IMR-90 (cell line): Measurements from ENCODE around the gene CAMK2D. TPM values are rescaled to one million over a fixed set of nuclear protein-coding genes. Genes with fewer than 3 reads are reported as not detected.

Experiments
- ATAC-seq: fragments of 200-7000 bp; cut with Tn5 transposase; 2 replicates; pipeline ENCODE4 v1.9.1; 2020; ENCODE audit warnings: low read depth, mild to moderate bottlenecking, moderate library complexity
- BruUV-seq: library from RNA; stranded (reverse); fragments of 400-500 nt; replicated peaks from 2 replicates; lab custom pipeline; 2021; lab: Mats Ljungman, UMichigan
- CTCF ChIA-PET: fragments of 300-600 bp; formaldehyde crosslinking; extraction: SDS; loops from one replicate; lab custom pipeline; 2021; ENCODE audit warnings: antibody characterized with exemption; lab: Yijun Ruan, JAX
- POLR2A ChIA-PET: fragments of 300-600 bp; sonication (Branson Sonifier 250); formaldehyde crosslinking; loops from one replicate; lab custom pipeline; 2022; ENCODE audit warnings: antibody characterized with exemption; ENCODE audit not compliant: unreplicated experiment; lab: Charles Lee
- DNase-seq: peaks from one replicate; pipeline ENCODE4 v3.0.0; 2013
- H2AFZ ChIP-seq: replicated peaks from 2 replicates; pipeline ENCODE3; 2013; ENCODE audit warnings: low read length, mild to moderate bottlenecking; ENCODE audit not compliant: poor library complexity
- H2AK5ac ChIP-seq: 2 replicates; pipeline ENCODE4 v1.6.1; 2013; ENCODE audit warnings: low read depth, low read length, inconsistent platforms
- H2AK9ac ChIP-seq: replicated peaks from 2 replicates; pipeline ENCODE3; 2013; ENCODE audit warnings: mild to moderate bottlenecking, low read depth, low read length, moderate library complexity; ENCODE audit not compliant: poor library complexity
- H2BK120ac ChIP-seq: 2 replicates; pipeline ENCODE4 v1.6.1; 2013; ENCODE audit warnings: low read depth, low read length, inconsistent platforms
- H2BK15ac ChIP-seq: 3 replicates; pipeline ENCODE4 v1.6.1; 2013; ENCODE audit warnings: low read depth, low read length, inconsistent platforms
- H2BK20ac ChIP-seq: 2 replicates; pipeline ENCODE4 v1.6.1; 2013; ENCODE audit warnings: low read depth, mild to moderate bottlenecking, inconsistent platforms, low read length, moderate library complexity
- H2BK5ac ChIP-seq: 2 replicates; pipeline ENCODE4 v1.6.1; 2013; ENCODE audit warnings: mild to moderate bottlenecking, low read depth, low read length, inconsistent platforms; ENCODE audit not compliant: poor library complexity, severe bottlenecking
- H3K14ac ChIP-seq: replicated peaks from 2 replicates; pipeline ENCODE4 v1.6.1; 2013; ENCODE audit warnings: low read depth, low read length, inconsistent platforms
- H3K18ac ChIP-seq: 2 replicates; pipeline ENCODE4 v1.6.1; 2013; ENCODE audit warnings: low read depth, low read length, control low read depth
- H3K23ac ChIP-seq: 2 replicates; pipeline ENCODE4 v1.6.1; 2013; ENCODE audit warnings: low read depth, low read length, inconsistent platforms
- H3K27ac ChIP-seq: 2 replicates; pipeline ENCODE4 v1.5.1; 2013; ENCODE audit warnings: mild to moderate bottlenecking, control low read depth, low read length; ENCODE audit not compliant: insufficient read depth
- H3K27me3 ChIP-seq: 2 replicates; pipeline ENCODE4 v1.6.1; 2013; ENCODE audit warnings: low read length; ENCODE audit not compliant: control insufficient read depth, insufficient read depth
- H3K36me3 ChIP-seq: 2 replicates; pipeline ENCODE4 v1.6.1; 2013; ENCODE audit warnings: low read length, mixed read lengths; ENCODE audit not compliant: control insufficient read depth, insufficient read depth
- H3K4ac ChIP-seq: 2 replicates; pipeline ENCODE4 v1.6.1; 2013; ENCODE audit warnings: low read depth, low read length, inconsistent platforms
- H3K4me1 ChIP-seq: 2 replicates; pipeline ENCODE4 v1.6.1; 2013; ENCODE audit warnings: low read length, mixed read lengths; ENCODE audit not compliant: control insufficient read depth, insufficient read depth
- H3K4me2 ChIP-seq: 2 replicates; pipeline ENCODE4 v1.6.1; 2013; ENCODE audit warnings: low read depth, mild to moderate bottlenecking, control low read depth, low read length, moderate library complexity
- H3K4me3 ChIP-seq: 2 replicates; pipeline ENCODE4 v1.5.1; 2013; ENCODE audit warnings: low read depth, mild to moderate bottlenecking, control low read depth, low read length, moderate library complexity; ENCODE audit not compliant: insufficient read depth
- H3K56ac ChIP-seq: 2 replicates; pipeline ENCODE4 v1.6.1; 2013; ENCODE audit warnings: low read length, inconsistent platforms; ENCODE audit not compliant: insufficient read depth; ENCODE audit errors: extremely low read depth
- H3K79me1 ChIP-seq, 2 experiments: 2 replicates each; pipeline ENCODE4 v1.6.1; 2013; ENCODE audit warnings: low read length in 2 of 2, inconsistent platforms in 1 of 2, low read depth in 1 of 2
- H3K9ac ChIP-seq: 2 replicates; pipeline ENCODE4 v1.6.1; 2013; ENCODE audit warnings: low read depth, low read length, control low read depth
- H3K9me1 ChIP-seq: 2 replicates; pipeline ENCODE4 v1.6.1; 2013; ENCODE audit warnings: low read length, inconsistent platforms; ENCODE audit not compliant: insufficient read depth
- H3K9me3 ChIP-seq: 2 replicates; pipeline ENCODE4 v1.6.1; 2013; ENCODE audit warnings: low read length; ENCODE audit not compliant: control insufficient read depth, insufficient read depth
- H4K20me1 ChIP-seq: 2 replicates; pipeline ENCODE4 v1.6.1; 2013; ENCODE audit warnings: low read length, inconsistent platforms; ENCODE audit not compliant: insufficient read depth
- H4K5ac ChIP-seq: 2 replicates; pipeline ENCODE4 v1.6.1; 2013; ENCODE audit warnings: mild to moderate bottlenecking, low read depth, low read length, control low read depth
- H4K8ac ChIP-seq, 2 experiments: 2 replicates each; pipeline ENCODE4 v1.6.1; 2013; ENCODE audit warnings: low read depth in 2 of 2, low read length in 2 of 2, control low read depth in 1 of 2, inconsistent platforms in 1 of 2
- H4K91ac ChIP-seq: 2 replicates; pipeline ENCODE4 v1.6.1; 2013; ENCODE audit warnings: low read depth, low read length, inconsistent platforms; ENCODE audit not compliant: insufficient read depth
- BHLHE40 ChIP-seq: fragments of 150-350 bp; IDR thresholded peaks from 2 replicates; pipeline ENCODE4 v1.6.1; 2016; ENCODE audit warnings: mild to moderate bottlenecking, low read depth, low read length
- CEBPB ChIP-seq: IDR thresholded peaks from 2 replicates; pipeline ENCODE4 v1.6.1; 2012; ENCODE audit warnings: low read depth, low read length, improper control_type of control experiment
- CHD1 ChIP-seq: IDR thresholded peaks from 2 replicates; pipeline ENCODE4 v1.6.1; 2012; ENCODE audit warnings: low read depth, low read length, improper control_type of control experiment
- FOS ChIP-seq: fragments of 150-350 bp; IDR thresholded peaks from 2 replicates; pipeline ENCODE4 v1.6.1; 2016; ENCODE audit warnings: low read depth, low read length
- MAZ ChIP-seq: IDR thresholded peaks from 2 replicates; pipeline ENCODE4 v1.6.1; 2012; ENCODE audit warnings: low read depth, mild to moderate bottlenecking, low read length, improper control_type of control experiment, moderate library complexity, borderline replicate concordance
- MXI1 ChIP-seq: IDR thresholded peaks from 2 replicates; pipeline ENCODE4 v1.6.1; 2012; ENCODE audit warnings: low read depth, mild to moderate bottlenecking, low read length, moderate library complexity, borderline replicate concordance
- RAD21 ChIP-seq: IDR thresholded peaks from 2 replicates; pipeline ENCODE4 v1.6.1; 2012; ENCODE audit warnings: low read length, improper control_type of control experiment
- RCOR1 ChIP-seq: IDR thresholded peaks from 2 replicates; pipeline ENCODE4 v1.6.1; 2012; ENCODE audit warnings: mild to moderate bottlenecking, low read length, improper control_type of control experiment; ENCODE audit not compliant: insufficient replicate concordance
- RFX5 ChIP-seq: IDR thresholded peaks from 2 replicates; pipeline ENCODE4 v1.8.0; 2012; ENCODE audit warnings: low read depth, mild to moderate bottlenecking, low read length, moderate library complexity
- SMC3 ChIP-seq: fragments of 150-350 bp; IDR thresholded peaks from 2 replicates; pipeline ENCODE4 v1.6.1; 2016; ENCODE audit warnings: low read depth, mild to moderate bottlenecking, antibody characterized with exemption, low read length, moderate library complexity
- WGBS, 2 experiments: methylation state at CpG; one replicate each; pipeline versions ENCODE4 v1.1.5 to v1.1.7; 2013; ENCODE audit warnings: missing lambda C conversion rate in 2 of 2; ENCODE audit not compliant: insufficient read length in 1 of 2; ENCODE audit errors: extremely low coverage in 2 of 2; 5-methylcytosine and 5-hydroxymethylcytosine counted together
- dilution Hi-C: fragments of 300-500 bp; cut with HindIII; formaldehyde crosslinking; loops from one replicate; pipeline ENCODE4 v1.14.3; 2018; ENCODE audit warnings: low sequenced_read_pairs; ENCODE audit not compliant: unreplicated experiment
- in situ Hi-C: fragments of 300-500 bp; cut with MboI; formaldehyde crosslinking; loops from 3 replicates; pipeline ENCODE4 v1.14.3; 2019; ENCODE audit warnings: low sequenced_read_pairs, inconsistent platforms, mixed read lengths
- intact Hi-C: fragments of 100-400 bp; cut with micrococcal nuclease; formaldehyde crosslinking; loops from 2 replicates; pipeline ENCODE4 v1.10.0; 2022
- polyA plus RNA-seq, 3 experiments: library from polyadenylated mRNA; depleted of rRNA; stranded (reverse); fragments of >200 nt; gene quantifications; 2 replicates each; pipeline ENCODE4 v1.2.3, GENCODE V29; 2012; ENCODE audit warnings: low replicate concordance in 1 of 3
- total RNA-seq: library from RNA; depleted of rRNA; stranded (reverse); fragments of >200 nt; gene quantifications from 2 replicates; pipeline ENCODE4 v1.2.3, GENCODE V29; 2012
- TF ChIP-seq, protein P1 (sequence below): fragments of 150-350 bp; IDR thresholded peaks from 2 replicates; pipeline ENCODE4 v1.6.1; 2017; ENCODE audit warnings: mild to moderate bottlenecking, antibody characterized with exemption, low read length, low read depth
- TF ChIP-seq, protein P2 (sequence below): conservative IDR thresholded peaks from 2 replicates; pipeline ENCODE4 v1.5.1; 2012; ENCODE audit warnings: mild to moderate bottlenecking, low read depth, low read length, improper control_type of control experiment

CAMK2D gene
- total and polyA plus RNA-seq, 2 of the 4 experiments (the other 2 are of a cell fraction): 44.6 to 156 TPM

DNA sequence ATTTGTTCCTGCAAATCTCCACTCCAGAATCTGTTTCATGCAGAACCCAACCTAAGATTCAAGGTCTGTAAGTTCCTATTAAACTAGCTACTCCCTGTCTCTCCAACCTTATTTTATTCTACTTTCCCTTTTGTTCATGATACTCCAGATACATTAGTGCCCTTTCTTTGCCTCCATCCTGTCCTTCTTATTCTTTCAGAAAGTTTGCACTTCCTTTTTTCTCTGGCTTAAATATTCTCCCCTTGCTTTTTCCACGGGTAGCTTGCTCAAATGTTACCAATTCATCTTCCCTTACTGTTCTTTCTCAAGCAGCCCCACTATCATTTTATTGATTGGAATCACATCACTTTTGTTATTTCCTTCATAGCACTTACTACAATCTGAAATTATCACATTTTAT lies 72.1 kb downstream of the CAMK2D start:
- intact Hi-C loops: no loop called here

More for the DNA sequence above, 72.1 kb downstream of the CAMK2D start:
- Histone ChIP-seq H2BK20ac (no peak overlapping the region), H3K18ac (no peak overlapping the region), H3K9me3 (no peaks in the 10 kb centered on the region), H3K14ac (no peak overlapping the region), H3K9me1 (peaks cover 1% of the 10 kb centered on the region; the same call in 1 of the 2 replicates), H2BK15ac (no peak overlapping the region), H4K91ac (no peak overlapping the region), H2AFZ (no peak overlapping the region), H3K23ac (no peak overlapping the region), H3K27ac (no peak overlapping the region), H2AK9ac (no peak overlapping the region), H3K4ac (no peak overlapping the region), H4K5ac (no peak overlapping the region), H3K56ac (no peak overlapping the region), H3K9ac (no peak overlapping the region), H3K4me2 (no peak overlapping the region), H4K20me1 (peaks cover 7% of the 10 kb centered on the region; the same call in 1 of the 2 replicates), H2AK5ac (no peak overlapping the region), H2BK5ac (no peak overlapping the region), H4K8ac (no peak overlapping the region), H3K4me1 (peaks cover 2% of the 10 kb centered on the region), H3K36me3 (0 out of 2 replicates have a peak, but pooled peaks cover 1% of the 10 kb centered on the region), H3K27me3 (no peaks in the 10 kb centered on the region), H2BK120ac (no peak overlapping the region), H3K79me1 (peaks cover 24 to 57% of the 10 kb centered on the region in 2 experiments), H3K4me3 (no peak overlapping the region)
- DNase-seq (no peak), ATAC-seq (no peak)
- POLR2A ChIA-PET: no interaction called here
- WGBS, 2 experiments: no CpG with 5 or more reads among the region's 1 CpG
- CTCF ChIA-PET: interaction anchor here (1.0 kb wide), 1 partner anchor 296 kb away, joined by 3 read pairs; no protein-coding TSS in a partner anchor
- TF ChIP-seq MXI1 (no peak), RFX5 (no peak), BHLHE40 (no peak), RCOR1 (no peak), MAZ (no peak), CHD1 (no peak), SMC3 (no peak), CEBPB (no peak), FOS (no peak), RAD21 (no peak)
- TF ChIP-seq, protein P1, sequence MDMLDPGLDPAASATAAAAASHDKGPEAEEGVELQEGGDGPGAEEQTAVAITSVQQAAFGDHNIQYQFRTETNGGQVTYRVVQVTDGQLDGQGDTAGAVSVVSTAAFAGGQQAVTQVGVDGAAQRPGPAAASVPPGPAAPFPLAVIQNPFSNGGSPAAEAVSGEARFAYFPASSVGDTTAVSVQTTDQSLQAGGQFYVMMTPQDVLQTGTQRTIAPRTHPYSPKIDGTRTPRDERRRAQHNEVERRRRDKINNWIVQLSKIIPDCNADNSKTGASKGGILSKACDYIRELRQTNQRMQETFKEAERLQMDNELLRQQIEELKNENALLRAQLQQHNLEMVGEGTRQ: no peak
- TF ChIP-seq, protein P2, sequence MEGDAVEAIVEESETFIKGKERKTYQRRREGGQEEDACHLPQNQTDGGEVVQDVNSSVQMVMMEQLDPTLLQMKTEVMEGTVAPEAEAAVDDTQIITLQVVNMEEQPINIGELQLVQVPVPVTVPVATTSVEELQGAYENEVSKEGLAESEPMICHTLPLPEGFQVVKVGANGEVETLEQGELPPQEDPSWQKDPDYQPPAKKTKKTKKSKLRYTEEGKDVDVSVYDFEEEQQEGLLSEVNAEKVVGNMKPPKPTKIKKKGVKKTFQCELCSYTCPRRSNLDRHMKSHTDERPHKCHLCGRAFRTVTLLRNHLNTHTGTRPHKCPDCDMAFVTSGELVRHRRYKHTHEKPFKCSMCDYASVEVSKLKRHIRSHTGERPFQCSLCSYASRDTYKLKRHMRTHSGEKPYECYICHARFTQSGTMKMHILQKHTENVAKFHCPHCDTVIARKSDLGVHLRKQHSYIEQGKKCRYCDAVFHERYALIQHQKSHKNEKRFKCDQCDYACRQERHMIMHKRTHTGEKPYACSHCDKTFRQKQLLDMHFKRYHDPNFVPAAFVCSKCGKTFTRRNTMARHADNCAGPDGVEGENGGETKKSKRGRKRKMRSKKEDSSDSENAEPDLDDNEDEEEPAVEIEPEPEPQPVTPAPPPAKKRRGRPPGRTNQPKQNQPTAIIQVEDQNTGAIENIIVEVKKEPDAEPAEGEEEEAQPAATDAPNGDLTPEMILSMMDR: no peak
- BruUV-seq: no TSS peak
- dilution Hi-C loops: no loop called here
- in situ Hi-C loops: no loop called here
